A549 (cell line): Measurements from ENCODE around the gene CXCL17.

Source experiments
- CBX8 ChIP-seq: fragments of 200-600 bp; sonication (generic); IDR thresholded peaks from 2 replicates; pipeline ENCODE4 v1.6.1; 2016
- CTCF ChIP-seq: fragments of >200 bp; sonication (Bioruptor Twin); formaldehyde crosslinking; IDR thresholded peaks from 3 replicates; pipeline ENCODE4 v1.5.1; 2016
- EHF ChIP-seq: fragments of 250-450 bp; sonication (Bioruptor Pico); IDR thresholded peaks from 2 replicates; pipeline ENCODE4 v1.5.0; 2020; ENCODE audit warnings: mild to moderate bottlenecking
- HEYL ChIP-seq: fragments of 250-450 bp; sonication (Bioruptor Pico); IDR thresholded peaks from 2 replicates; pipeline ENCODE4 v1.8.0; 2021; ENCODE audit warnings: mild to moderate bottlenecking, moderate library complexity
- JUNB ChIP-seq: fragments of >200 bp; sonication (Bioruptor Twin); formaldehyde crosslinking; IDR thresholded peaks from 2 replicates; pipeline ENCODE4 v1.6.1; 2016
- MAFK ChIP-seq: fragments of 450-650 bp; IDR thresholded peaks from 2 replicates; pipeline ENCODE4 v1.6.1; 2014; ENCODE audit not compliant: partially characterized antibody
- MAX ChIP-seq: IDR thresholded peaks from 2 replicates; pipeline ENCODE4 v1.6.1; 2012
- NPAS2 ChIP-seq: fragments of 250-450 bp; sonication (Bioruptor Pico); IDR thresholded peaks from 2 replicates; pipeline ENCODE4 v1.8.0; 2022; ENCODE audit warnings: mild to moderate bottlenecking, moderate library complexity, borderline replicate concordance
- PBX3 ChIP-seq: IDR thresholded peaks from 2 replicates; pipeline ENCODE4 v1.6.1; 2012
- POLR2A ChIP-seq: IDR thresholded peaks from 2 replicates; pipeline ENCODE4 v1.6.1; 2012; ENCODE audit warnings: mild to moderate bottlenecking, low read length
- RCOR1 ChIP-seq: fragments of 150-350 bp; IDR thresholded peaks from 2 replicates; pipeline ENCODE4 v1.6.1; 2014; ENCODE audit warnings: antibody characterized with exemption, low read length, low read depth
- REST ChIP-seq: fragments of 200-600 bp; sonication (generic); IDR thresholded peaks from 2 replicates; pipeline ENCODE4 v1.6.1; 2016; ENCODE audit warnings: antibody characterized with exemption, mild to moderate bottlenecking, moderate library complexity
- RFX5 ChIP-seq: fragments of 450-650 bp; IDR thresholded peaks from 2 replicates; pipeline ENCODE4 v1.7.1; 2014; ENCODE audit warnings: antibody characterized with exemption, mild to moderate bottlenecking, moderate library complexity

GRCh38 chr19:42389899-42390298 is 52.8 kb downstream of the CXCL17 start, which contains the start of gene CNFN:
- TF ChIP-seq RCOR1, result no peak
- TF ChIP-seq POLR2A, result no peak
- TF ChIP-seq CTCF, result no peak
- no peak for TF ChIP-seq REST
- TF ChIP-seq EHF (CRISPR knock-in tag), result no peak
- no peak for TF ChIP-seq NPAS2 (CRISPR knock-in tag)
- no peak for TF ChIP-seq MAX
- TF ChIP-seq RFX5, result no peak
- no peak for TF ChIP-seq MAFK
- TF ChIP-seq CBX8, result no peak
- no peak for TF ChIP-seq HEYL (CRISPR knock-in tag)
- no peak for TF ChIP-seq JUNB
- no peak for TF ChIP-seq PBX3
